GM23338 (cell line): ENCODE data around the gene DDX24.
A peak's percentile ranks its signal among the peaks of the same experiment; 100 is the strongest.

Experiments
- EZH2 ChIP-seq: fragments of 200-600 bp; sonication (generic); IDR thresholded peaks from one replicate; pipeline ENCODE4 v1.8.0; 2017; ENCODE audit warnings: antibody characterized with exemption, mild to moderate bottlenecking, low read depth; ENCODE audit not compliant: unreplicated experiment
- JUNB ChIP-seq: IDR thresholded peaks from one replicate; pipeline ENCODE4 v1.6.1; 2016; ENCODE audit warnings: antibody characterized with exemption; ENCODE audit not compliant: unreplicated experiment
- POLR2AphosphoS5 ChIP-seq: IDR thresholded peaks from 2 replicates; pipeline ENCODE4 v1.6.1; 2016; ENCODE audit warnings: antibody characterized with exemption, low read depth
- ZNF331 ChIP-seq: fragments of 250-450 bp; sonication (Bioruptor Pico); IDR thresholded peaks from 2 replicates; pipeline ENCODE4 v1.5.0; 2020; ENCODE audit warnings: low read depth, mild to moderate bottlenecking, moderate library complexity
- TF ChIP-seq, protein P1 (sequence below), 2 experiments: fragments of 200-600 bp in 1 of 2; sonication (generic) in 1 of 2; conservative IDR thresholded peaks; 2 replicates each; pipeline versions ENCODE4 v1.5.1 to v1.6.1; 2016 to 2017; ENCODE audit warnings: antibody characterized with exemption in 2 of 2, low read depth in 2 of 2, mild to moderate bottlenecking in 2 of 2, moderate library complexity in 1 of 2
- TF ChIP-seq, protein P2 (sequence below): IDR thresholded peaks from one replicate; pipeline ENCODE4 v1.6.1; 2018; ENCODE audit warnings: antibody characterized with exemption; ENCODE audit not compliant: unreplicated experiment

DNA sequence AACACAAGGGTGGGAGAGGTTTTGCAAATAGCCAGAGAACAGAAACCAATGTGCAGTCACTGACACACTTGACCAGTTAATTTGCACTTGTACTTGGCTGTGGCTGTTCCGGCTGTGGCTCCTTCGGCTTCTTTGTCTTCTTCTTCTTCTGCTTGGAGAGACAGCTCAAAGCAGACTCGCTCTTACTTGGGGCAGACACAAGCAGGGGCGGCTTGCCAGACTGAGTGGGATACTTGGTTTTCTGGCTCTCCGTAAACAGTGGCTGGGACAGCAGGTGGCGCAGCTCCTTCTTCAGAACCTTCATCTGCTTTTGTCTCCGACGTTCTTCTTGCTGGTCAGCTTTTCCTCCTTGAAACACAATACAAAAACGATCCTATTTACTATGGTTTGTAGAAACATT, 29.9 kb downstream of the DDX24 start:
- TF ChIP-seq, protein P1, sequence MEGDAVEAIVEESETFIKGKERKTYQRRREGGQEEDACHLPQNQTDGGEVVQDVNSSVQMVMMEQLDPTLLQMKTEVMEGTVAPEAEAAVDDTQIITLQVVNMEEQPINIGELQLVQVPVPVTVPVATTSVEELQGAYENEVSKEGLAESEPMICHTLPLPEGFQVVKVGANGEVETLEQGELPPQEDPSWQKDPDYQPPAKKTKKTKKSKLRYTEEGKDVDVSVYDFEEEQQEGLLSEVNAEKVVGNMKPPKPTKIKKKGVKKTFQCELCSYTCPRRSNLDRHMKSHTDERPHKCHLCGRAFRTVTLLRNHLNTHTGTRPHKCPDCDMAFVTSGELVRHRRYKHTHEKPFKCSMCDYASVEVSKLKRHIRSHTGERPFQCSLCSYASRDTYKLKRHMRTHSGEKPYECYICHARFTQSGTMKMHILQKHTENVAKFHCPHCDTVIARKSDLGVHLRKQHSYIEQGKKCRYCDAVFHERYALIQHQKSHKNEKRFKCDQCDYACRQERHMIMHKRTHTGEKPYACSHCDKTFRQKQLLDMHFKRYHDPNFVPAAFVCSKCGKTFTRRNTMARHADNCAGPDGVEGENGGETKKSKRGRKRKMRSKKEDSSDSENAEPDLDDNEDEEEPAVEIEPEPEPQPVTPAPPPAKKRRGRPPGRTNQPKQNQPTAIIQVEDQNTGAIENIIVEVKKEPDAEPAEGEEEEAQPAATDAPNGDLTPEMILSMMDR (conservative IDR thresholded peaks at IDR 0.05; ENCODE audit: low read depth in 2 of 2) = peak; percentile 41 to 64
- no peak for TF ChIP-seq POLR2AphosphoS5
- no peak for TF ChIP-seq ZNF331 (CRISPR knock-in tag)
- no peak for TF ChIP-seq EZH2
- TF ChIP-seq, protein P2, sequence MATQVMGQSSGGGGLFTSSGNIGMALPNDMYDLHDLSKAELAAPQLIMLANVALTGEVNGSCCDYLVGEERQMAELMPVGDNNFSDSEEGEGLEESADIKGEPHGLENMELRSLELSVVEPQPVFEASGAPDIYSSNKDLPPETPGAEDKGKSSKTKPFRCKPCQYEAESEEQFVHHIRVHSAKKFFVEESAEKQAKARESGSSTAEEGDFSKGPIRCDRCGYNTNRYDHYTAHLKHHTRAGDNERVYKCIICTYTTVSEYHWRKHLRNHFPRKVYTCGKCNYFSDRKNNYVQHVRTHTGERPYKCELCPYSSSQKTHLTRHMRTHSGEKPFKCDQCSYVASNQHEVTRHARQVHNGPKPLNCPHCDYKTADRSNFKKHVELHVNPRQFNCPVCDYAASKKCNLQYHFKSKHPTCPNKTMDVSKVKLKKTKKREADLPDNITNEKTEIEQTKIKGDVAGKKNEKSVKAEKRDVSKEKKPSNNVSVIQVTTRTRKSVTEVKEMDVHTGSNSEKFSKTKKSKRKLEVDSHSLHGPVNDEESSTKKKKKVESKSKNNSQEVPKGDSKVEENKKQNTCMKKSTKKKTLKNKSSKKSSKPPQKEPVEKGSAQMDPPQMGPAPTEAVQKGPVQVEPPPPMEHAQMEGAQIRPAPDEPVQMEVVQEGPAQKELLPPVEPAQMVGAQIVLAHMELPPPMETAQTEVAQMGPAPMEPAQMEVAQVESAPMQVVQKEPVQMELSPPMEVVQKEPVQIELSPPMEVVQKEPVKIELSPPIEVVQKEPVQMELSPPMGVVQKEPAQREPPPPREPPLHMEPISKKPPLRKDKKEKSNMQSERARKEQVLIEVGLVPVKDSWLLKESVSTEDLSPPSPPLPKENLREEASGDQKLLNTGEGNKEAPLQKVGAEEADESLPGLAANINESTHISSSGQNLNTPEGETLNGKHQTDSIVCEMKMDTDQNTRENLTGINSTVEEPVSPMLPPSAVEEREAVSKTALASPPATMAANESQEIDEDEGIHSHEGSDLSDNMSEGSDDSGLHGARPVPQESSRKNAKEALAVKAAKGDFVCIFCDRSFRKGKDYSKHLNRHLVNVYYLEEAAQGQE = no peak
- no peak for TF ChIP-seq JUNB
